ENCODE measurements around the gene DHRS12. TPM values are rescaled to one million over a fixed set of nuclear protein-coding genes. Genes with fewer than 3 reads are reported as not detected.

DHRS12 gene
- total RNA-seq, 6 experiments from 2014 or later, result 10.2 to 17.6 (median 12.4) TPM

DNA sequence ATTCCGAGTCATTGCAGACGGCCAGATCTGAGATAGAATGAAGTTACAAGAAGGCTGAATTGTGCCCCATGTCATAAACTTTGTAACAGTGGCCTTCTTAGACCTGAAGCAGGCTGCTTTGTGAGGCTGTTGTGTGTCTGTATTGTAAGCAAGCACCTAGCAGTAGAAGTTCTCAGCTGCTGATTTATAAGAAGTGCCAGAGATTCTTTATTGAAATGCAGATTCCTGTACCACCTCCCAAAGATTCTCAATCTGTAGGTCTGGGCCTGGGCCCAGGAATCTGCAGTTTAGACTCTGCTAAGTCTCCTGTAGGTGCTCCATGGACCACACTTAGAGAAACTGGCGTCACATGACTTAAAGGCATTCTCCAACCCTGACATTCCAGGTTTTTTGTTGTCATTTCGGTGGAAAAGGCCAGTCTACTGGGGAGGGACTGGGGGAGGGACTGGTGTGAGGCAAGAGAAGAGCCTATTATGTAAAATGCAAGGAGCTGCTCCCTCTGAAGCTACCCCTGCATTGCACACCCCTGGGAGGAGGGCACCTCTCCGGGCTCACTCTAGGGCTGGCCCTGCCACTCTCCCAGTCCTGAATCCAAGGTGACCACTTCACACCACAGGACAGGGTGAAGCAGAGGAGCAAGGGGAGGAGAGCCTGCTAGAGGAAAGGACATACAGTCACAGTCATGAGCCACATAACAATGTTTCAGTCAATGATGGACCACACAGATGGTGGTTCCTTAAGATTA is 41.8 kb upstream of the DHRS12 start:
- ATAC-seq (peak; percentile 11 to 58 (median 41)), DNase-seq (no peak)
- no peak for TF ChIP-seq POLR2A (IDR thresholded peaks at IDR 0.05)
- TF ChIP-seq CTCF (IDR thresholded peaks at IDR 0.05), result no peak
- WGBS (ENCODE audit: insufficient coverage, low coverage, low lambda C conversion rate, missing lambda C conversion rate), result 33% methylated on average over 4 of the region's 5 CpGs
- Histone ChIP-seq H3K27me3 (no peaks in the 10 kb centered on the region), H3K4me1 (peaks cover 0 to 5% (median 2%) of the 10 kb centered on the region in 4 donors), H3K36me3 (no peaks in the 10 kb centered on the region), H3K4me3 (peak overlapping the region; percentile 17 to 52 (median 43)), H3K27ac (peak overlapping the region in 1 of 3 donors; percentile 70), H3K9me3 (no peaks in the 10 kb centered on the region)
- intact Hi-C loops (cut with DNase I), result no loop called here

DNA sequence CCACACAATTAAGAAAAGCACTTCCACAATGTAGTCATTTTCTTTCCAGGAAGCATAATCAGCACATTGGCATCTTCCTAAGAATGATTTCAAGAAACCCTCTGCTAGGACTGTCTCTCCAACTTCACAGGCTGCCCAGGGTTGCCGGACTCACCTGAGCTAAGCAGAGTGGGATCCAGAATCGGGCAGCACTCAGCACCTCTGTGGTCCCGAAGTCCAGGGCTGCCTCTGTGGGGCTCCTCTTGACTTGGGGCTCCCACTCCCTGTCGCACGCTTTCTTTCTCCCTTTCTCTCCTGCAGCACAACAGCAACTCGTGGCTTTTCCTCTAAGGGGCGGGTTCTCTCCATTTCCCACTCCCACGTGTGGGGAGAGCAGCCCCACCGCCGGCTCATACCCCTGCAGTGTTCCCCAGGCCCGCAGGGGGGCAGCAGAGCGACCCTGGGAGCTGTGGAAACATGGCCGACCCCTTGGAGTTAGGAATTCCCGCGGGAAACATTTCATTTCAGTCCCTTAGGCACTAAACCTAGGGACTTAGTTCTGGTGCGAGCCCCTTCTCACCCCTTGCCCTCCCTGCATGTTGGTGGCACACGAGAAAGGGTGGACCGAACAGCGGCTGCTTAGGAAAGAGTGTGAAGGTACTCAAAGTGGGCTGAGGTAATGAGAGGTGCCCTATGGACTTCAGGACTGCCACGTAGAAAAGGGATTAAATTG is 41.1 kb upstream of the DHRS12 start, which contains the start of gene TMEM272:
TSS of gene TMEM272 (minus strand) at position 316 of the 712 bp plus-strand sequence. CDS start 6,647 bp downstream, outside the sequence.
- intact Hi-C loops (cut with DNase I), result no loop called here
- no peaks in the 10 kb centered on the region for H3K36me3 ChIP-seq
- no peaks in the 10 kb centered on the region for H3K27me3 ChIP-seq
- peaks cover 0 to 5% (median 2%) of the 10 kb centered on the region in 4 donors for H3K4me1 ChIP-seq
- H3K27ac ChIP-seq, result peak within 1 kb of the TSS in 1 of 3 donors; percentile 70
- peak; percentile 66 to 76 (median 67) for DNase-seq
- WGBS (ENCODE audit: insufficient coverage, low coverage, low lambda C conversion rate, missing lambda C conversion rate), result 20% methylated on average over 20 of the region's 20 CpGs
- H3K9me3 ChIP-seq, result no peaks in the 10 kb centered on the region
- H3K4me3 ChIP-seq, result peak within 1 kb of the TSS; percentile 17 to 52 (median 43)
- TF ChIP-seq CTCF (IDR thresholded peaks at IDR 0.05) (peak; percentile 81 to 95 (median 94)), POLR2A (IDR thresholded peaks at IDR 0.05) (no peak)
- peak; percentile 93 to 98 (median 95) for ATAC-seq

- H3K9me3 ChIP-seq, result no peaks in the 10 kb centered on the region
- ATAC-seq, result no peak
- H3K27me3 ChIP-seq, result no peaks in the 10 kb centered on the region
- TF ChIP-seq CTCF (IDR thresholded peaks at IDR 0.05) (no peak), POLR2A (IDR thresholded peaks at IDR 0.05) (no peak)
- H3K27ac ChIP-seq, result no peak overlapping the region
- peaks cover 0 to 5% (median 2%) of the 10 kb centered on the region in 4 donors for H3K4me1 ChIP-seq
- DNase-seq, result no peak
- 64% methylated on average over 3 of the region's 3 CpGs for WGBS (ENCODE audit: insufficient coverage, low coverage, low lambda C conversion rate, missing lambda C conversion rate)
- H3K4me3 ChIP-seq, result no peak overlapping the region
- intact Hi-C loops (cut with DNase I), result no loop called here
- no peaks in the 10 kb centered on the region for H3K36me3 ChIP-seq
These were observed 39.6 kb upstream of the DHRS12 start for GRCh38 chr13:51843529-51843928.

DNA sequence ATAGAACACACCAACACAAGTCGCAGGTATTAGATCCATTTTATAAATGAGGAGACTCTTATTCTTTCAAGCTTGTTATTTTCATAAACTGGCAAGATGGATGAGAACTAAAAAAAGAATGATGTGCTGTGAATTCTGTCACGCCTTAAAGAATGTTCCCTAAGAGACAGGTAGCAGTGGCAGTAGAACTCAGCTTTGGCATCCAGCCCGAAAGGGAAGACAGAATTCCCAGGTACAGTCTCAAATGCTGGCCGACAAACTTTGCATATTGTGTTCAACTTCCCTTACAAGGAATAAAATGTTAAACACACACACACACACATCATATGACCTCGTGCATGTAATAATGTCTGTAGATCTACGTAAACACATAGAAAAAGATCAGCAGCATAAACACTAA is 37.8 kb upstream of the DHRS12 start:
- ATAC-seq (no peak), DNase-seq (no peak)
- no peaks in the 10 kb centered on the region for H3K36me3 ChIP-seq
- H3K4me3 ChIP-seq, result no peak overlapping the region
- TF ChIP-seq CTCF (IDR thresholded peaks at IDR 0.05) (no peak), POLR2A (IDR thresholded peaks at IDR 0.05) (no peak)
- no peaks in the 10 kb centered on the region for H3K9me3 ChIP-seq
- H3K4me1 ChIP-seq, result peaks cover 0 to 5% (median 2%) of the 10 kb centered on the region in 4 donors
- H3K27ac ChIP-seq, result no peak overlapping the region
- intact Hi-C loops (cut with DNase I), result no loop called here
- 70% methylated on average over 6 of the region's 6 CpGs for WGBS (ENCODE audit: insufficient coverage, low coverage, low lambda C conversion rate, missing lambda C conversion rate)
- no peaks in the 10 kb centered on the region for H3K27me3 ChIP-seq

All from right lobe of liver (tissue), 6 donors.